ENCODE results near the gene RAD52.

Gene RAD52

GRCh38 chr12:865614-866013 lies 83.9 kb downstream of the RAD52 start:
- no peak for DNase-seq

GRCh38 chr12:863285-863684 lies 86.2 kb downstream of the RAD52 start:
- no peak for DNase-seq

DNA sequence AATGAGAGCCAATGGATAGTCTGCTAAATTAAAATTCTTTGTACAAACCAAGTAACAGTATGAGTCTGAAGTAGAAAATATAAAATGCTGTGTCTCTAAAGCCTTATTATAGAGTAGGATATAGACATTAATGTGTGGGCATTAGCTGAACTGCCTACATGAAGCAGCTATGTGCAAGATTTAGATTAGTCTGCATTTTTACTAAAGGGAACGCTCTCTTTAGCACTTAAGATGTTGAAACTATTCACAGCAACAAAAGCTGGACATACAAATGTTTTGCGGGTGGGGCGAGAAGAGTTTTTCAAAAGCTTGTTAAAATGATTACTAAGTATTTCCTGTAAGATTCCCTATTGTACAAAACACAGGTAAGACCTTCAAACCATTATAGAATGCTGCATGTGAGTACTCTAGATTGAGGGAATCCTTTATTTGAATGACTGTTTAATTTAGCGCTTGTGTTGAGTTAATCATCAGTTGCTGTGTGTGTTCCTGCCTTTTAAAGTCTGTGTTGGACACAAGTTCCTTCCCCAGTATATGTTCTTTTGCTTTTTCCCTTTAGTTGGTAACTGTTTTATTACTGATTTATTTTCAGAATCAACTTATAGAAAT lies 87.1 kb downstream of the RAD52 start:
- no peak for DNase-seq
